ENCODE data around the gene VSTM2L.

VSTM2L gene

DNA sequence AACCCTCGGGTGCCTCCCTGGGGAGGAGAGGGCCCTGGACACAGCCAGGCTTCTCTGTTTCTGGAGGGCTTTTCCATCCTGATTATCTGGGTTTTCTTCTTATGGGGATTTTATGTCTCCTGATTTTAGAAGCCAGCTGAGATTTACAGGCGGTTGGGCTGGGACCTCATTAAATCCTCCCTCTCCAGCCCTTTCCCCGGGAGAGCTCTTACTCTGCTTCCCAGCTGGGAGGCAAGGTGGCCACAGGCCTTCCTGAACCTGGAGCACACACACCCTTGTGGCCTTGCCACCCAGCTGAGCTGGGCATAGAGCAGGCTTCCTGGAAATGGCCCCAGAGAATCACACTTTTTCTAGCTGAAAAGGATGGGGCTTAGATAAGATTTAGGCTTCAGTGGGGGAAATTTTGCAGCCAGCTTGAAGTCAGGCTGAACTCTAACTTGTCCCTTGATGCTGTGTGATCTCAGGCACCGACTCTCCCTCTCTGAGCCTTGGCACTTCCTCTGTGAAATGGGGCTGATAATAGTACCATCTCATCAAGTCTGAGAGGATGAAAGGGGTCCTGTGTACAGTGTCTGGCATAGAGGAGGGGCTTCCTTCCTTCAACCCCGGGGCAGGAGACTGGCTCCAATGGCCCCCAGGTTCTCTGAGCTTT, 16.6 kb downstream of the VSTM2L start:
- DNase-seq (ENCODE audit: low spot score), result no peak

DNA sequence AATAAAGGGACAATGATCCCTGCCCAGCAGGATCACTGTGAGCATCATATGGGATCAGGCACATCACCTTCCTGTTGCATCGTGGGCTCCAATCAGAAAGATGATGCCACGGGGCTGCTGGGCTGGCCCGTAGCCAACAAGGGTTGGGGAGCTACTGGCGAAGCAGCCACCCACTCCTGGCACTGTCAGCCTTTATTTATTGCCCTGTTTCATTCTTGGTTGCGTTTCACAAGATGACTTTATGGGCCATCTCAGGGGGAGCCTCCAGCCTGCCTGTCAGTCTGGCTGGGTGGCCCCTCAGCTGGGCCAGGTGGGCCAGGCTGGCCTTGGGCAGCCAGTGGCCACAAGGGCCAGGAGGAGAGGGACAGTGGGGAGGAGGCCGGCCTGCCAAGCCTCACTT, 17.3 kb downstream of the VSTM2L start:
- no peak for DNase-seq (ENCODE audit: low spot score)

DNA sequence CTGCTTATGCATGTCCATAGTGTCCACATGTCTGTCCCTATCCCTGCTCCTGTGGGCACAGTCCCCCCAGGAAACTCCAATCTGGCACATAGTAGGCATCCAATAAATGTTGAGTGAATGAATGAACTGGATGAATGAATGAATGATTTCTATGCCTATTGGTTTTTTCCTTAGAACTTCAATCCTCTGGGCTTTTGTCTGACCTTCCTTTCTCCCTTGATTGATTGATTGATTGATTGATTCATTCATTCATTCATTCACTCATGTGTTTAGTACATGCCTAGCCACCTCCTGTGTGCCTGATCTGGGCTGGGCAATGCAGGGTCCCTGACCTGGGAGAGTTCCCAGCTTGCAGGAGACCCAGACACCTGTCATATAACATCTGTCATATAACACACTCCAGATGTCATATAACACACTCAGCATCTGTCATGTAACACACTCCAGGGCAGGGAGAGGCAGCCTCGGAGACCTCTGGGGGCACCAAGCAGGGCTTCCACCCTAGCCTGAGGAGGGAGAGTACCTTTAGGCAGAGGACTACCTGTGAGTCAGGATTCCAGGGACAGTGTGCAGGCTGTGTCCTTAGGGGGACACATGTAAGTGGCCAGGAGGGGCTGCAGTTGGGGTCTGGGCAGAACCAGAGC, 17.9 kb downstream of the VSTM2L start:
- DNase-seq (ENCODE audit: low spot score), result no peak

DNA sequence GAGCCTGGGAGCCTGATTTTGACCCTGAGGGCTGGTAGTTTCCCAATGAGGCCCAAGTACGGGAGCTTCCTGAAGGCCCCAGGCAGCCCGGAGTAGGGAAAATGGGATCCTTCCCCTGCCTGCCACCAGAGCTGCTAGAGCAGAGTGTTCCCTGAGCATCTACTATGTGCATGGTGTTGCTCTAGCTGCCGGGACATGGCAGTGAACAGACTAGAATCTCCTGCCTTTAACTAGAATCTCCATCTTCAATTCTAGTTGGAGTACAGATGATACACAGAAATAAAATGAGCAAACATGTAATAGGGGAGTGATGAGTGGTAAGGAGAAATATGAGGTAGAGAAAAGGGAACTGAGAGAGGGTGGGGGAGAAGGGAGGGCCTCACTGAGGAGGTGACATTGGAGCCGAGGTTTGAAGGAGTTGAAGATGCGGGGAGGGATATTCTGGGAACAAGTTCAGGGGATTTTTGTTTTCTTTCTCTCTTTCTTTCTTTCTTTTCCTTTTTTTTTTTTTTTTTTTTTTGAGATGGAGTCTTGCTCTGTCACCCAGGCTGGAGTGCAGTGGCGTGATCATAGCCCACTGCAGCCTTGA, 18.5 kb downstream of the VSTM2L start:
- no peak for DNase-seq (ENCODE audit: low spot score)

DNA sequence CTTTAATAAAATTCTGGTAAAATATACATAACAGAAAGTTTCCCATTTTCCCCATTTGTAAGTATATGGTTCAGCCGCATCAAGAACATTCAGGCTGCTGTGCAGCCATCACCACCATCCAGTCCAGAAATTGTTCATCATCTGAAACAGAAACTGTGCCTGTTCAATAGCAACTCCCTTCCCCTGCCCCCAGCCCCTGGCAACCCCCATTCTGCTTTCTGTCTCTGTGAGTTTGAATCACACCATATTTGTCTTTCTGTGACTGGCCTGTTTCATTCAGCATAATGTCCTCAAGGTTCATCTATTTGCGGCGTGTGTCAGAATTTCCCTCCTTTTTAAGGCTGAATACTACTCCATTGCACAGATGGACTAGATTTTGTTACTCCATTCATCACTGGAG, 19.1 kb downstream of the VSTM2L start:
- DNase-seq (ENCODE audit: low spot score), result no peak

DNA sequence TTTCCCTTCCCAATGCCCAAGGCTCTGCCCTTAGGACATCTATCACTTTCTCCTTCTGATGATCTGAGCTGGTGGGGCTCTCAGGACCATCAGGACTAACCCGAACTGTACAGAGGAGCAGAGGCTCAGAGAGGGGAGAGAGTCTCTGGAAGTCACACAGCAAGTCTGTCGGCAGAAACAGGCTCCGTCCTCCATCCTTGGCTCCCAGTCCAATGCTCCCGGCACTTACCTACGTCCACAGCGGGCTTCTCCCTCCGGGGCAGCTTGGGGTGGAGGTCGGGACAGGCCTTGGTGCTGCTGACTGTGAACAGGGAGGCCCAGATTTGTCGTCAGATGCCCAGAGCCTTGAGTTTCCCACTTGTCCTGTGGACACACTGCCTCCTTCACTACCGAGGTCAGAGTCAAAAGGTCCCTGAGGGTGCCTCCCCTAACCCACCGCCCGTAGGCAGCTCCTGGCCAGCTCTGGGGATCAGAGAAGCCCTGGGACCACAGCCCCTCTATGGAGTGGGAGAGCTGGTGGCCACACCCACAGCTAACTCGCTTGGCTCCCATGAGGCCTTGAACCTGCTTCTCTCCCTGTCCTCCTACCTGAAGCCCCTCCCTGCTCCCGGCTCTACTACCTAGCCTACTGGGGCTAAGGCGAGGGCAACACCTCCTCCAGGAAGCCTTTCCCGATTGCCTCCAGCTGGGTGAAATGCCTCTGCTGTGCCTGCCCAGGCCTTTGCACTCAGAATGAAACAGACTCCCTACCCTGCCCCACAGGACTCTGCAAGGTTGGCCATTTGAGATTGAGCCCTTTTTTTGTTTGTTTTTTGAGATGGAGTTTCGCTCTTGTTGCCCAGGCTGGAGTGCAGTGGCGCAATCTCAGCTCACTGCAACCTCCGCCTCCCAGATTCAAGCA, 22.6 kb downstream of the VSTM2L start:
- no peak for DNase-seq (ENCODE audit: low spot score)

DNA sequence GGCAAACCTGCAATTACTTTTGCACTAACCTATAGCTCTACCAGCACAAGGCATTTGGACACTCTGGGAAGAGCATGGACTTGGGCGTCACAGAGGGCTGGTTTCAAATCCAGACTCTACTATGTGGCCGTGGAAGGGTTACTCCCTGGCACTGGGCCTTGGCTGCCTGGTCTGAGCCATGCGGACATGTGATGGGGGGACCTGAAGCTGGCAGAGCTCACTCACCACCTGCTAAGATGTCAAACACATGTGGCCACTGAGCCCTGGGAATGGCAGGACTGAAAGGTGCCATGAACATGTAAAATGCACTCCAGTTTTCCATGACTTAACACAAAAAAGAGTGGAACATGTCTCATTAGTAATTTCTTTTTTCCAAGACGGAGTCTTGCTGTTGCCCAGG, 23.7 kb downstream of the VSTM2L start:
- DNase-seq (ENCODE audit: low spot score), result no peak

DNA sequence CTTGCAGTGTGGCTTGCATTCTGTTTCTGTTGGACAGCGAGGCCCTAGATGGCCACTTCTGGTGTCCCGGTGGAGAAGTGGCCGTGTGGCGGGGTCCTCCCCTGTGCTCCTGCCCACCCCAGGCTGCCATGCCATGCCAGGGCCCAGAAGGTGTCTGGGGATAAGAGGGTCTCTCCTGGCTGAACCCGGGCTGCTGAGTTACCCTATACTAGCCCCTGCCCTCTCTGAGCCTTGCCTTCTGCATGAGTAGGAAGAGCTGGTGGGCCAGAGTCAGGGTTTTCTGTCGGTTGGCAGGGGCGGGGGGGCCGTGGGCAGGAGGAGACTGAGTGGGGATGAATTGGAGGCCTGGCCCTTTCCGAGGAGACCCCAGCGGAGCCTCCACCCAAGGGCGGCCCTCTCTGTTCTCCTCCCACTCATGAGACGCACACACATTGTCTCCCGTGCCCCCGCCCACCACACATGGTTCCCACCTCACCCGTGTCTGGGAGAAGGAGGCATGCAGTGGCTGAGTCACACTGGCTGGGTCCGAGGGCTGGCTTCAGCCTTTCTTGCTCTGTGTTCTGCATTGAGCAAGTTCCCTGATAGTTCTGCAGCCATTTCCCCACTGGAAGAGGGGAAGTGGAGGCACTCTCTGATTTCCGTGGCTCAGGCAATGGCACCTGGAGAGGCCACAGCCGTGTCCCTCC, 24.6 kb downstream of the VSTM2L start:
- no peak for DNase-seq (ENCODE audit: low spot score)

DNA sequence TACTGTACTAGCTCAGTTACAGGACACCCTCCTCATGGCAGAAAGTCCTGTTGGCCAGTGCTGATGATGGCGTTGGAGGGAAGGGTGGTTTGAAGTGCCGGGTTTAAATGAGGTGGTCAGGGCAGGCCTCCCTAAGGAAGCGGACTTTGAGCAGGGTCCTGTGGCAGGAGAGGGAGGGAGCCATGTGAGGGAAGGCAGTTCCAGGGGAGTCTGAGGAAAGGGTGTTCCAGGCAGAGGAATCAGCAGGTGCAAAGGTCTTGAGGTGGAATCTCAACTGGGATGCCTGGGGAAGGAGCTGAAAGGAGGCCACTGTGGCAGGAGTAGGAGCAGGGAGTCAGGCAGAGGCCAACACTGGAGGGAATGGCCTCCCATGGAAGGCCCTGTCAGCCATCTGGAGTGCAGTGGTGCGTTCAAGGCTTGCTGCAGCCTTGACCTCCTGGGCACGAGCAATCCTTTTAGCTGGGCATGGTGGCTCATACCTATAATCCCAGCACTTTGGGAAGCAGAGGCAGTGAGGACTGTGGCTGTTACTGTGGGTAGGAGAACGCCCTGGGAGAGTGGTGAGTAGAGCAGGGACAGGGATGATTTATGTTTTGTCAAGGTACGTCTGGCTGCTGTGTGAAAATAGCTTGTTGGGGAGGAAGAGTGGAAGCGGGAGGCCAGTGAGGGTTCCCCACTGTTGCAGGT, 26.2 kb downstream of the VSTM2L start:
- DNase-seq (ENCODE audit: low spot score), result no peak

DNA sequence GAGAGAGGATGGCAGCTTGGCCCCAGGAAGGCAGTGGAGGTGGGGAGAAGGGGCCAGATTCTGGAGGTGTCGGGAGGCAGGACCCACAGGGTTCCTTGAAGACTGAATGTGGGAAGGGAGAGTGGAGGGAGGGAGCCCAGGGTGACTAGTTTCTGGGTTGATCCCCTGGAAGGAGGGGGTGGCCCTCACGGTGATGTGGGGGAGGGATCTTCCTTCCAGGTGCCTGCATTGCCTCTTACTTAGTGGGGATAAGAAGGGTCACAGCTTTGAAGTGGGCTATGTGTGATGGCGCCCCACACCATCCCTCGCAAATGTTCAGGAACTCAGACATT, 26.7 kb downstream of the VSTM2L start:
- DNase-seq (ENCODE audit: low spot score), result no peak

DNA sequence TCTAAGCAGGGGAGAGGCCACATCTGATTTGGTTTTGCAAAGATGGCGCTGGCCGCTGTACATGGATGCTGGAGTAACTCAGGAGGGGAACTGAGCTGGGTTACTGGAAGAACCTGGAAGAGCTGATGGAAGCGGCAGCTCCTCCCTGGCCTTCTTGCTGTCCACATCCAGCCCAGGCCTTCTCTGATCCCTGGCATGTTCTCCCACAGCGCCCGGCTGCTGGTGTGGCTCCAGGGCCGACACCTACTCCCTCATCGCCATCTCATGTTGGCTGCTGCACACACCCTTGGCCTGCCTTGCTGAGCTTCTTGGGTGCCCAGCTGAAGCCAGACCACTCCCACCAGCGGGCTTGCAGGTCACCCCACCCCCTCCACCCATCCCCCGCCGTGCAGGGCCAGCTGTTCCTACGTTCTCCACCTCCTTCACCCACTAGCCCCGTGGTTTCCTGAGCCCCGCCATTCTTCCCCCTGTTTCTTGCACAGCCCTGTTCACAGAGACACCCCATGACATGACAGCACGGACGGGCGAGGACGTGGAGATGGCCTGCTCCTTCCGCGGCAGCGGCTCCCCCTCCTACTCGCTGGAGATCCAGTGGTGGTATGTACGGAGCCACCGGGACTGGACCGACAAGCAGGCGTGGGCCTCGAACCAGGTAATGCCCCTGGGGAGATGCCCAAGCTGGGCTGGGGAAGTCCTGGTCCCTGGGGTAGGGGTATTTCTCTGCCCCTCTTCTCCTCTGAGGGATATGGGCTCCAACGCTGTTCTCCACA, 28.4 kb downstream of the VSTM2L start:
- DNase-seq (ENCODE audit: low spot score), result no peak

DNA sequence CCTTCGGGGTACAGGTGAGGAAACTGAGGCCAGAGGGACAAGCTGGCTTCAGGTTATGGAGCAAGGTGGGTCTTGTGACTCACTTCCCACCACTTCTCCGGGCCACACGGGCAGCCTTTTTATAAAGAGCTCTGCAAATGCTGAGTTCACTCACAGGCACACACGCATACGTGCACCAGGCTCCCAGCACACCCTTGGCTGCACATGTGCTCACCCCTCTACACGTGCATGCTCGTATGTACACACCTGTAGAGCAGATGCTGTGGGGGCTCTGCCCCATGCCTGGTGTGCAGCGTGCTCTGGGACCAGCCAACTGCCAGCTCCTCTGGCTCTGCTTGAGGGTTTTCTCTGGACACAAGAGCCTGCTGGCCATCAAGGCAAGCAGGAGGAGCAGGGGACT, 29.1 kb downstream of the VSTM2L start:
- no peak for DNase-seq (ENCODE audit: low spot score)

DNA sequence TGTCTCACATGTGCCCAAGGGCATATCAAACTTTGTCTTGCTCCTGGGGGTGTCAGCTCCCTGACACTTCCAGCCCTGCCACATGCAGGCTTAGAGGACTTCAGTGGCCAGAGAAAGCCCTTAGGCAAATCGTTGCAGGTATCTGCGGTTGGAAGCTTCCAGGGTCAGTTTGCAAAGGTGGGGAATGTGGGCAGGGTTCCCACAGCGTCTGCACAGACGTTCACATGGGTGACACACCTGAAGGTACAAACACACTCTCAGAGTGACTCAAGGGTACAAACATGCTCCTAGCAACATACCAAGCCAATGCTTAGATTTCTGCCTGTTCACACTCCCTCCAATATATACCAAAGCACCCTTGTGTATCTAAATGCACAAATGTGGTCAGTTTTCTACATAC, 30.0 kb downstream of the VSTM2L start:
- no peak for DNase-seq (ENCODE audit: low spot score)

DNA sequence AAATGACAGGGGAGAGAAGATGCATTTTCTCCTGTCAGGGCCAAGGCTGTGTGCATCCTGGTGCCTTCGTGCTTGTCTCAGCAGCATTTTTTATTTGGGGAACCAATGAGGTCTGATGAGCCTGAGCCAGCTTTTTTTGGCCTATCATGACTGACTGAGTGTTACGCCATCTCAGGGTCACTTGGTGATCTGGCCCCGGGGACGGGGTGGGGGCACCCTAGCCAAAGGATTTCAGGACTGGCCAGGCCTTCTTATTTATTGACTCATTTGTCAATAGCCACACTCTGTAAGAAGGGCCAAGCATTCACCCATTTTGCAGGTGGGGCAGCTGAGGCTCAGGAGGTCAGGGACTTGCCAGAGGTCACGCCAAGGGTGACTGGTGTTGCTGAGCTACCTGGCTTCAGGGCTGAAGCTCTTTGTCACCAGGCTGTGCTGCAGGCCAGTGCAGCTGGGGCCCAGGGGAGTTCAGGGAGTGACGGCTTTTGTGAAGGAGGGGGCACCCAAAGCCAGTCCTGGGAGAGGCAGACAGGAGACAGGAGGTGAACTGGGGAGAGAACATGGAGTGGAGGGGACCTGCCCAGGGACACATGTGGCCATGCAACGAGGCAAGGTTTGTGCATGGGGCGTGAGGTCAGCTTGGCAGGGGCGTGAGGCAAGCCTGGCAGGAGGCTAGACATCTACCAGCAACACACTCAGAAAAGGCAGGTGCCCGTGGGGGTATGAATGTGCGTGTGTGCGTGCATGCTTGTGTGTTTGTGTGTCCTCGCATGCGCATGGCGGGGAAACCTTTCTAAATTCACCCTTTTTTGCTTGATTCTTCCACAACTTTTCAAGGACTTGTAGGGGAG, 31.1 kb downstream of the VSTM2L start:
- DNase-seq (ENCODE audit: low spot score), result no peak

DNA sequence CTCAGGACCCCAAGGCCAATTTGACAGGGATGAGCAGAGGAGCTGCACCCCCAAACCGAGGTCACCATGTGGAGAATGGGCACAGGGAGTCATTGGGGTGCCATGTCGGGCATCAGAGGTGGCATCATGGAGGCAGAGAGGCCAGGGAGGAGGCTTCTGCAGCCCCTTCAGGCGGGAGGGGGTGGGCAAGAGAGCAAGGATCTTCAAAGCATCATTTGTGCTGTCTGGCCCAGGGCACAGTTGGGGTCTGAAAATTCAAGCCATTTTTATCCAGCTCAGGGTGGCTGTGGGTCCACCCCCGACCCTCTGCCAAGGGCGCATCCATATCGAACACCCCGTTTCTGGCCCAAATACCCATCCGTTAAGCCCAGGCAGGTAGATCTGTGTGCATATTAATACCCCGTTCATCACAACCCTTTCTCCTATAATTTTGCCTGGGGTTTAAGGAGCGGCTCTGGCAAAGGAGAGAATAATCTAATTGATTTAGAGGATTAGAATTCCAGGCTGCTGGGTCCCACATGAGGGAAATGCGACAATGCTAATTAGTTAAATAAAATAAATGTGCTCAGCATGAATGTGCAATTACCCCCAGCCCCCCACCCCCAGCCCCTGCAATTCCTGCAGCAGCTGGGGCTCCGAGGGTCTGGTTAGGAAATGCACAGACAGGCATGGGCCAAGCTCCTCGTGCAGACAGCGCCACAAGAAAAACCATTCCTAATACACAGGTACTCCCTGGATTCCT, 31.9 kb downstream of the VSTM2L start:
- no peak for DNase-seq (ENCODE audit: low spot score)

DNA sequence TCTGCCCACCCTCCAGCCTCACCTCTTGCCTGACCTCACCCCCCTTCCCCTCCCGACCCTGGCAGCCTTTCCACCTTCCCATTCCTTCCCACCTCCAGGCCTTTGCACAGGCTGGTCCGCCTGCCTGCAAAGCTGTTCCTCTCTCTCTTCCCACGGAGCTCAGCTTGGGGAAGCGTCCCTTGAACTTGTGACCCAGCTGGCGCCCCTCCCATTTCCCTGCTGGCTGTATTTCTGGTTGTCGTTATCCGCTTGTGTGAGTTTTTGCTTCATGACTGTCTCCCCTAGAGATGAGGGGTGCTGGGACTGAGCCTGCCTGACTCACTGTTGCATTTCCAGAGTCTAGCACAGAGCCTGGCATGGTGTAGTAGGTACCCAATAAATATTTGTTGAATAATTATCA, 32.5 kb downstream of the VSTM2L start:
- no peak for DNase-seq (ENCODE audit: low spot score)

DNA sequence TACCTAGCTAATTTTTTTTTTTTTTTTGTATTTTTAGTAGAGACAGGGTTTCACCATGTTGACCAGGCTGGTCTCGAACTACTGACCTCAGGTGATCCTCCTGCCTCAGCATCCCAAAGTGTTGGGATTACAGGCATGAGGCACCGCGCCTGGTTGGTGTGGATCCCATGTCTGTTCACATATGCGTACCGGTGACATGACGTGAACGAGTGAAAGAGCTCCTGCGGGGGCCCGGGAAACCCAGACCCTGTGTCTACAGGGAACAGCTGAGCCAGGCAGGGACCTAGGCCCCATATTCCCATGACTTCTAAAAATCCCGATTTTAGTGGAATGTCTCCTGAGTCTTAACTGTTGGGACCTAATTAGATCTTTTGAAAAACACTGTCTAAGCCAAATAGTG, 33.1 kb downstream of the VSTM2L start:
- no peak for DNase-seq (ENCODE audit: low spot score)

DNA sequence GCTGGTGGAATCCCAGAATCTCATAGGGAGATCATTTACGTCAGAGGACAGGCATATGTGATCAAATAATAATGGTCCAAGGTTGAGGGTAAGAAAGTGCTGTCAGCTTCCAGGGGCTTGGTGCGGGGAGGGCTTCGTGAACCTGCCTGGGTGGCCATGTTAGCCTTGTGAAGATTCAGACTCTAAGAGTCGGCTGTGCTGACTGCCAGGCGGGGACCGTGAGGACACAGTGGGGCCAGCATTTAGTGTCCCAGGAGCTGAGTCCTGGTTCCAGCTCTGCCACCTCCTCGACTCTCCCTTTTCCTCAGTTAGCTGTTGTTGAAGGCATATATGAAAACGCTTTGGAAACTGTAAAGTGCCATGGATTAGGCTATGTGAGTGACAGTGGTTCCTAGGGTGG, 33.5 kb downstream of the VSTM2L start:
- no peak for DNase-seq (ENCODE audit: low spot score)

DNA sequence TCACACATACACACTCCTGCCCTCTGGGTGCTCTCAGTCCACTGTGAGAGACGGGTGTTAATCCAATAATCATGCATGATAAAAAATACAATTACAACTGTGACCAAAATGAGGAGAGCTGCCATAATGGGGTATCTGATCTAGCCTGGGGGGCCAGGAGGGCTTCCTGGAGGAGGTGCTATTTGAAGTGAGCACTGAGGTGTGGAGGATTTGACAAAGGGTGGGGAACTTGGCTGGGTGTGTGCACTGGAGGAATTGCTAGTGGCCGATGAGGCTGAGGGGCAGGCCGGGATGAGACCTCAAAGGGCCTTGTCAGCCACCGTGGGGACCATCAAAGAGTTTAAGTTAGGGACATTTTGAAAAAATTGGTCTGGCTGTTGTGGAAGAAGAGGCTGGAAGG, 34.8 kb downstream of the VSTM2L start:
- DNase-seq (ENCODE audit: low spot score), result no peak
